Gastroesophageal sphincter (tissue), 3 donors: ENCODE measurements around the gene TCAIM.

Experiments
- CTCF ChIP-seq, 4 experiments: fragments of 200-600 bp in 2 of 4; fragments of 450-650 bp in 2 of 4; sonication (generic) in 1 of 4; IDR thresholded peaks; one replicate each; pipeline ENCODE4 v1.5.1; 2017 to 2019; ENCODE audit warnings: antibody characterized with exemption in 4 of 4, mild to moderate bottlenecking in 2 of 4, moderate library complexity in 2 of 4
- EP300 ChIP-seq: sonication (generic); formaldehyde crosslinking; IDR thresholded peaks from one replicate; pipeline ENCODE4 v1.6.1; 2017; ENCODE audit warnings: antibody characterized with exemption, mild to moderate bottlenecking

GRCh38 chr3:44337248-44337785 lies 1.2 kb upstream of the TCAIM start:
- TF ChIP-seq EP300 (no peak), CTCF (IDR thresholded peaks at IDR 0.05) (no peak)
